GM10266 (cell line): ENCODE results near the gene MRPS14.
A peak's percentile ranks its signal among the peaks of the same experiment; 100 is the strongest.

Experiments used
- DNase-seq: peaks from one replicate; pipeline ENCODE4 v3.0.0; 2012; ENCODE audit errors: extremely low spot score
- CTCF ChIP-seq: IDR thresholded peaks from 2 replicates; pipeline ENCODE4 v1.5.1; 2012; ENCODE audit warnings: mild to moderate bottlenecking, low read depth; ENCODE audit not compliant: control insufficient read depth, insufficient read depth; ENCODE audit errors: missing control alignments

Gene MRPS14

GRCh38 chr1:174969977-174970376 lies 53.2 kb downstream of the MRPS14 start:
- TF ChIP-seq CTCF = no peak
- DNase-seq = no peak

- peak; percentile 42 for DNase-seq
Measured at GRCh38 chr1:174968750-174969244, 54.4 kb downstream of the MRPS14 start.

GRCh38 chr1:174967845-174968705 lies 55.1 kb downstream of the MRPS14 start:
- no peak for DNase-seq
- TF ChIP-seq CTCF = no peak

More at GRCh38 chr1:174968750-174969244, 54.4 kb downstream of the MRPS14 start:
- TF ChIP-seq CTCF = no peak

- TF ChIP-seq CTCF = no peak
- DNase-seq = no peak
Measured at GRCh38 chr1:174966008-174966572, 57.1 kb downstream of the MRPS14 start.

- DNase-seq = no peak
- no peak for TF ChIP-seq CTCF
Measured at GRCh38 chr1:174965362-174966007, 57.7 kb downstream of the MRPS14 start.

GRCh38 chr1:174964972-174965361 lies 58.3 kb downstream of the MRPS14 start:
- no peak for TF ChIP-seq CTCF
- no peak for DNase-seq

GRCh38 chr1:174964261-174964971 lies 58.8 kb downstream of the MRPS14 start:
- no peak for DNase-seq
- no peak for TF ChIP-seq CTCF
